ENCODE measurements around the gene FGF14. TPM values are rescaled to one million over a fixed set of nuclear protein-coding genes. Genes with fewer than 3 reads are reported as not detected.

FGF14 gene
- total and polyA plus RNA-seq, 2 experiments from 2014 or later: 0.73 TPM; not detected in 1

DNA sequence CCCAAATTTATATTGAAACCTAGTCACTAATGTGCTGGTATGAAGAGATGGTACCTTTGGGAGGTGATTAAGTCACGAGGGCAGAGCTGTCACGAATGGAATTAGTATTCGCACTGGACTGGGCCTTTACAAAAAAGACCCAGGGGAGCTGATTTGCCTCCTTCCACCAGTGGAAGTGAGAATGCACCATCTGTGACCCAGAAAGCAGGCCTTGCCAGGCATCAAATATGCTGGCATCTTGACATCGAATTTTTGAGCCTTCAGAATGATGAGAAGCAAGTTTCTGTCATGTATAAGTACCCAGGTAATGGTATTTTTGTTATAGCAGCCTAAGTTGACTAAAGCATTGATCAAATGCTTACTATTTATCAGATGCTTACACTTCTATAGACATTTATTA is 373.6 kb downstream of the FGF14 start:
- H3K4me2 ChIP-seq: no peak overlapping the region
- no peaks in the 10 kb centered on the region for H3K9me2 ChIP-seq (replicated peaks; ENCODE audit: insufficient read depth)
- DNase-seq (ENCODE audit: low spot score): no peak
- H3K4me3 ChIP-seq: no peak overlapping the region
- WGBS (ENCODE audit: low lambda C conversion rate, missing lambda C conversion rate): 61% methylated on average over 4 of the region's 4 CpGs
- H4K20me1 ChIP-seq (ENCODE audit: insufficient read depth, poor library complexity, severe bottlenecking): no peaks in the 10 kb centered on the region
- H3K36me3 ChIP-seq (replicated peaks; ENCODE audit: insufficient read depth, low read depth): no peaks in the 10 kb centered on the region
- no peak overlapping the region for H2AFZ ChIP-seq
- no peaks in the 10 kb centered on the region for H3K9me3 ChIP-seq (ENCODE audit: low read depth)
- no peaks in the 10 kb centered on the region for H3K4me1 ChIP-seq (ENCODE audit: insufficient read depth)
- TF ChIP-seq, protein P1, sequence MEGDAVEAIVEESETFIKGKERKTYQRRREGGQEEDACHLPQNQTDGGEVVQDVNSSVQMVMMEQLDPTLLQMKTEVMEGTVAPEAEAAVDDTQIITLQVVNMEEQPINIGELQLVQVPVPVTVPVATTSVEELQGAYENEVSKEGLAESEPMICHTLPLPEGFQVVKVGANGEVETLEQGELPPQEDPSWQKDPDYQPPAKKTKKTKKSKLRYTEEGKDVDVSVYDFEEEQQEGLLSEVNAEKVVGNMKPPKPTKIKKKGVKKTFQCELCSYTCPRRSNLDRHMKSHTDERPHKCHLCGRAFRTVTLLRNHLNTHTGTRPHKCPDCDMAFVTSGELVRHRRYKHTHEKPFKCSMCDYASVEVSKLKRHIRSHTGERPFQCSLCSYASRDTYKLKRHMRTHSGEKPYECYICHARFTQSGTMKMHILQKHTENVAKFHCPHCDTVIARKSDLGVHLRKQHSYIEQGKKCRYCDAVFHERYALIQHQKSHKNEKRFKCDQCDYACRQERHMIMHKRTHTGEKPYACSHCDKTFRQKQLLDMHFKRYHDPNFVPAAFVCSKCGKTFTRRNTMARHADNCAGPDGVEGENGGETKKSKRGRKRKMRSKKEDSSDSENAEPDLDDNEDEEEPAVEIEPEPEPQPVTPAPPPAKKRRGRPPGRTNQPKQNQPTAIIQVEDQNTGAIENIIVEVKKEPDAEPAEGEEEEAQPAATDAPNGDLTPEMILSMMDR (IDR thresholded peaks at IDR 0.05; ENCODE audit: poor library complexity): no peak
- TF ChIP-seq EZH2phosphoT487 (IDR thresholded peaks at IDR 0.05; ENCODE audit: low read depth, severe bottlenecking, unreplicated experiment) (no peak), EZH2 (IDR thresholded peaks at IDR 0.05; ENCODE audit: borderline replicate concordance) (no peak)
- H3K27ac ChIP-seq: no peak overlapping the region
- no peaks in the 10 kb centered on the region for H3K79me2 ChIP-seq
- H3K27me3 ChIP-seq: no peaks in the 10 kb centered on the region

DNA sequence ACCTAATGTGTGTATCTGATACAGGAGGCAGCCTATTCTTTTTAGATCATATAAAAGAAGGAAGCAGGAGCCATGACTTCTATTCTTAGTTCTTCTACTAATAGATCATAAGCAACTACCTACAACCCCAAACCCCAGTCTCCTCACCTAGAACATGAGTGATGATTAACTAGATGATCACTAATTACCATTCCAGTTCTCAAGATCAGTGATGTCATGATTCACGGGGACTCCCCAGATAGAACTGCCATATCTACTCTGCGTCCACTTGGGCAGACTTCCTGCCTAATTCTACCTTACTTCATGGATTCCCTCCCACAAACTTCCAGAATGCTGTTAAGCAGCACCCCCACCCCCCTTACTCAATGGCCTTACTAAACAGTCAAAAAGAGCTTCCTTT is 380.1 kb downstream of the FGF14 start:
- Histone ChIP-seq H3K4me1 (ENCODE audit: insufficient read depth) (no peaks in the 10 kb centered on the region), H3K4me2 (no peak overlapping the region), H3K9me3 (ENCODE audit: low read depth) (no peaks in the 10 kb centered on the region), H2AFZ (no peak overlapping the region), H3K27ac (no peak overlapping the region), H3K9me2 (replicated peaks; ENCODE audit: insufficient read depth) (no peaks in the 10 kb centered on the region), H3K27me3 (no peaks in the 10 kb centered on the region), H4K20me1 (ENCODE audit: insufficient read depth, poor library complexity, severe bottlenecking) (no peaks in the 10 kb centered on the region), H3K79me2 (no peaks in the 10 kb centered on the region), H3K36me3 (replicated peaks; ENCODE audit: insufficient read depth, low read depth) (no peaks in the 10 kb centered on the region), H3K4me3 (no peak overlapping the region)
- WGBS (ENCODE audit: low lambda C conversion rate, missing lambda C conversion rate): 88% methylated on average over 2 of the region's 2 CpGs
- no peak for DNase-seq (ENCODE audit: low spot score)
- no peak for TF ChIP-seq EZH2 (IDR thresholded peaks at IDR 0.05; ENCODE audit: borderline replicate concordance)
- TF ChIP-seq, protein P1 (IDR thresholded peaks at IDR 0.05; ENCODE audit: poor library complexity): no peak

DNA sequence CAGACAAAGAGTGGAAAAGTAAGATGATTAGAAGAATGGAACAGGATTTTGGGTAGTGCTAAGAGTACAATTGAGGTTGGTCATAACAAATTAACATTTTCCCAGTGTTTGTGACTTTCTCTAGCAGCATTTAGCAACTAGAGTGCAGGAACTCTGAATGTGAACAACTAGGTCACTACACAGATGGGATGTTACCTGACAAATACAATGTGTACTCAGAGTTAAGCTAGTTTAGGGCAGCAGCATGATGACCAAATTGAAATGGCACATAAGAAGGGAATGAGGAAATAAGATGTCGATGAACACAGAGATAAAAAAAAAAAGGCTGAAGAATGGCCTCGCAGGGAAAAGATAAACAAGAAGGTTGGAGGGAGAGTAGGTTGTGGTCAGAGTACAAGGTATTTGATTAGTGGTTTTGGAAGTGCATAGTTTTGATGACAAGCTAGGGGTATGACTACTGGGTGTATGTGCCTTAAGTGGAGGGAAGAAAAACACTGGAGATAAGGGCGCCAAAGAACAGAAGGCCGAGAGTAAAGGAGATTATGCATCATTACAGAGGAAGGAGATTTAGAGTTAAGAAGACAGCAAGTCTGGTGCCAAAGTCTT is 381.1 kb downstream of the FGF14 start:
- Histone ChIP-seq H3K27ac (no peak overlapping the region), H3K9me3 (ENCODE audit: low read depth) (no peaks in the 10 kb centered on the region), H3K4me2 (no peak overlapping the region), H3K9me2 (replicated peaks; ENCODE audit: insufficient read depth) (no peaks in the 10 kb centered on the region), H3K4me1 (ENCODE audit: insufficient read depth) (no peaks in the 10 kb centered on the region), H3K36me3 (replicated peaks; ENCODE audit: insufficient read depth, low read depth) (no peaks in the 10 kb centered on the region), H3K79me2 (no peaks in the 10 kb centered on the region), H3K27me3 (no peaks in the 10 kb centered on the region), H4K20me1 (ENCODE audit: insufficient read depth, poor library complexity, severe bottlenecking) (no peaks in the 10 kb centered on the region), H3K4me3 (no peak overlapping the region), H2AFZ (no peak overlapping the region)
- WGBS (ENCODE audit: low lambda C conversion rate, missing lambda C conversion rate): 58% methylated on average over 4 of the region's 4 CpGs
- TF ChIP-seq, protein P1 (IDR thresholded peaks at IDR 0.05; ENCODE audit: poor library complexity): no peak
- TF ChIP-seq EZH2phosphoT487 (IDR thresholded peaks at IDR 0.05; ENCODE audit: low read depth, severe bottlenecking, unreplicated experiment) (no peak), EZH2 (IDR thresholded peaks at IDR 0.05; ENCODE audit: borderline replicate concordance) (no peak)
- DNase-seq (ENCODE audit: low spot score): no peak

DNA sequence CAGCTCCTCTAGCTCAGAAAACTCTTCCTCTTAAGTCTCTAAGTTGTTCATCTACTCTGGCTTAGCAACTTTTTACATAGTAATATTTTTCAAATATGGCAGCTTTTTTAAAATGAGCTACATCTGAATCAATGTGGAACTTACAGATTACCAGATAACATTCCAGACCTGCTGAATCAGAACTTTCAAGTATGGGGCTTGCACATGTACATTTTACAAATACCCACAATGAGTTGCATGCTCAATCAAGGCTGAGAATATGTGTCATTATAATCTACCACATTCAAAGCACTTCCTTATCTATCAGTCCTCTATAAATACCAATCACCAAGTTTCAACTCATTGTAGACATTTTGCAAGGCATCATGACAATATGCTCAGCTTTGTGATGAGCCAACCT is 383.1 kb downstream of the FGF14 start:
- Histone ChIP-seq H3K9me2 (replicated peaks; ENCODE audit: insufficient read depth) (no peaks in the 10 kb centered on the region), H4K20me1 (ENCODE audit: insufficient read depth, poor library complexity, severe bottlenecking) (no peaks in the 10 kb centered on the region), H3K27me3 (no peaks in the 10 kb centered on the region), H3K27ac (no peak overlapping the region), H3K4me2 (no peak overlapping the region), H3K79me2 (no peaks in the 10 kb centered on the region), H2AFZ (no peak overlapping the region), H3K9me3 (ENCODE audit: low read depth) (no peaks in the 10 kb centered on the region), H3K4me3 (no peak overlapping the region), H3K4me1 (ENCODE audit: insufficient read depth) (no peaks in the 10 kb centered on the region), H3K36me3 (replicated peaks; ENCODE audit: insufficient read depth, low read depth) (no peaks in the 10 kb centered on the region)
- DNase-seq (ENCODE audit: low spot score): no peak
- no peak for TF ChIP-seq EZH2phosphoT487 (IDR thresholded peaks at IDR 0.05; ENCODE audit: low read depth, severe bottlenecking, unreplicated experiment)
- TF ChIP-seq, protein P1 (IDR thresholded peaks at IDR 0.05; ENCODE audit: poor library complexity): no peak
- TF ChIP-seq EZH2 (IDR thresholded peaks at IDR 0.05; ENCODE audit: borderline replicate concordance): no peak
